HG02943 (cell line): ENCODE data around the gene STX12.
"Not testable (repeated sequence)": the region's sequence is repeated elsewhere in the genome, so short reads cannot be mapped to it uniquely, and the experiment has no call there.

Experiments
- ATAC-seq: cut with Tn5 transposase; IDR thresholded peaks from one replicate; pipeline ENCODE4 v1.9.1; 2021; ENCODE audit warnings: mild to moderate bottlenecking, low read depth, moderate library complexity; ENCODE audit not compliant: unreplicated experiment

STX12 gene

GRCh38 chr1:27774654-27775053, 1.6 kb downstream of the STX12 start:
- no peak for ATAC-seq

- ATAC-seq = not testable (repeated sequence)
These were observed 2.3 kb downstream of the STX12 start for GRCh38 chr1:27775336-27775735.

GRCh38 chr1:27776276-27776675, 3.3 kb downstream of the STX12 start:
- ATAC-seq = not testable (repeated sequence)

- ATAC-seq = no peak
These were observed 5.0 kb downstream of the STX12 start for GRCh38 chr1:27778056-27778455.

GRCh38 chr1:27779122-27779521, 6.1 kb downstream of the STX12 start:
- no peak for ATAC-seq

- ATAC-seq = no peak
These were observed 9.9 kb downstream of the STX12 start for GRCh38 chr1:27782950-27783349.

GRCh38 chr1:27784700-27785099, 11.7 kb downstream of the STX12 start:
- ATAC-seq = no peak

- ATAC-seq = no peak
These were observed 12.9 kb downstream of the STX12 start for GRCh38 chr1:27785781-27786455.

- ATAC-seq = no peak
These were observed 14.9 kb downstream of the STX12 start for GRCh38 chr1:27787895-27788294.

- ATAC-seq = no peak
These were observed 16.6 kb downstream of the STX12 start for GRCh38 chr1:27789540-27790041.

- ATAC-seq = not testable (repeated sequence)
These were observed 17.3 kb downstream of the STX12 start for GRCh38 chr1:27790270-27790669.

GRCh38 chr1:27795601-27796000, 22.6 kb downstream of the STX12 start:
- no peak for ATAC-seq

GRCh38 chr1:27804791-27805190, 31.8 kb downstream of the STX12 start:
- ATAC-seq = no peak

GRCh38 chr1:27806758-27807157, 33.7 kb downstream of the STX12 start:
- no peak for ATAC-seq

GRCh38 chr1:27807385-27807784, 34.4 kb downstream of the STX12 start:
- no peak for ATAC-seq

GRCh38 chr1:27808131-27808530, 35.1 kb downstream of the STX12 start:
- not testable (repeated sequence) for ATAC-seq

GRCh38 chr1:27809883-27810282, 36.9 kb downstream of the STX12 start:
- no peak for ATAC-seq

GRCh38 chr1:27811741-27812500, 38.9 kb downstream of the STX12 start:
- no peak for ATAC-seq

- ATAC-seq = no peak
These were observed 44.1 kb downstream of the STX12 start for GRCh38 chr1:27816921-27817630.

GRCh38 chr1:27821761-27822315, 48.8 kb downstream of the STX12 start:
- no peak for ATAC-seq

GRCh38 chr1:27823784-27824183, 50.8 kb downstream of the STX12 start:
- ATAC-seq = no peak
